Suprapubic skin (tissue), 4 donors: ENCODE results near the gene MLEC. TPM values are rescaled to one million over a fixed set of nuclear protein-coding genes. Genes with fewer than 3 reads are reported as not detected.
"Not testable (repeated sequence)": the region's sequence is repeated elsewhere in the genome, so short reads cannot be mapped to it uniquely, and the experiment has no call there.

Source experiments
- DNase-seq, 2 donors: peaks; one replicate each; pipeline ENCODE4 v3.0.0-alpha.2; 2019; ENCODE audit warnings: low spot score in 2 of 2
- H3K27ac ChIP-seq: fragments of 200-600 bp; sonication (generic); one replicate; pipeline ENCODE4 v1.5.1; 2019
- H3K27me3 ChIP-seq: fragments of 200-600 bp; sonication (generic); one replicate; pipeline ENCODE4 v1.5.1; 2019
- H3K36me3 ChIP-seq: fragments of 200-600 bp; sonication (generic); one replicate; pipeline ENCODE4 v1.5.1; 2019
- H3K4me1 ChIP-seq: fragments of 200-600 bp; sonication (generic); one replicate; pipeline ENCODE4 v1.5.1; 2019
- H3K4me3 ChIP-seq: fragments of 200-600 bp; sonication (generic); one replicate; pipeline ENCODE4 v1.5.1; 2019; ENCODE audit warnings: mild to moderate bottlenecking
- H3K9me3 ChIP-seq: fragments of 200-600 bp; sonication (generic); one replicate; pipeline ENCODE4 v1.5.1; 2019
- EP300 ChIP-seq: sonication (generic); formaldehyde crosslinking; IDR thresholded peaks from one replicate; pipeline ENCODE4 v1.6.1; 2017; ENCODE audit warnings: antibody characterized with exemption
- POLR2A ChIP-seq, 2 donors: fragments of 450-650 bp; IDR thresholded peaks; one replicate each; pipeline ENCODE4 v1.6.1; 2017; ENCODE audit warnings: antibody characterized with exemption in 2 of 2, mild to moderate bottlenecking in 2 of 2, moderate library complexity in 2 of 2
- POLR2AphosphoS5 ChIP-seq, 3 donors: sonication (generic); formaldehyde crosslinking; IDR thresholded peaks; one replicate each; pipeline ENCODE4 v1.6.1; 2017; ENCODE audit warnings: antibody characterized with exemption in 3 of 3
- WGBS: methylation state at CpG from one replicate; pipeline ENCODE4 v1.1.5; 2018; 5-methylcytosine and 5-hydroxymethylcytosine counted together
- total RNA-seq, 4 donors: library from RNA; depleted of rRNA; stranded (reverse); fragments of >200 nt; gene quantifications; one replicate each; pipeline ENCODE4 v1.1.0, GENCODE V29; 2016
- TF ChIP-seq, protein P1 (sequence below), 2 donors: fragments of 200-600 bp in 1 of 2; fragments of 450-650 bp in 1 of 2; sonication (generic) in 1 of 2; IDR thresholded peaks; one replicate each; pipeline ENCODE4 v1.5.1; 2016 to 2019; ENCODE audit warnings: antibody characterized with exemption in 2 of 2, mild to moderate bottlenecking in 1 of 2, moderate library complexity in 1 of 2

MLEC gene
- total RNA-seq, 4 donors from 2014 or later = 34.8 to 72.6 (median 60.4) TPM

DNA sequence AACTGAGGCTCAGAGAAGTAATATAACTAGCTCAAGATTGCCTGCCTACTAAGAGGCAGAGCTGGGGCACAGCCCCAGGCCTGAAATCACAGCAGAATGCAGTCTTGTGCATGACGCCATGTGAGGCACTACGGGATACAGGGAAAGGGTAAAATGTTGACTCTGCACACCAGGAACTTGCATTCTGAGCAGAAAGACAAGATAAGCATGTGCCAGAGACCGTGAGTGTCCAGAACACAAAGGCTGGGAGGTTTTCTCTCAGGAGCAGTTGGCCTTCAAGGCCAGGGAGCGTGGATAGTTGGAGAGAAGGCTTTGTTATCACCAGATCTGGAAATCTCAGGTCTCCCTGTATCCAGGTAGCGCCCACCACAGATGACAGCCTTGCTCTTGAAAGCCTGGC, 23.2 kb upstream of the MLEC start:
- TF ChIP-seq POLR2A (IDR thresholded peaks at IDR 0.05) (no peak), EP300 (no peak), POLR2AphosphoS5 (IDR thresholded peaks at IDR 0.05) (no peak)
- TF ChIP-seq, protein P1, sequence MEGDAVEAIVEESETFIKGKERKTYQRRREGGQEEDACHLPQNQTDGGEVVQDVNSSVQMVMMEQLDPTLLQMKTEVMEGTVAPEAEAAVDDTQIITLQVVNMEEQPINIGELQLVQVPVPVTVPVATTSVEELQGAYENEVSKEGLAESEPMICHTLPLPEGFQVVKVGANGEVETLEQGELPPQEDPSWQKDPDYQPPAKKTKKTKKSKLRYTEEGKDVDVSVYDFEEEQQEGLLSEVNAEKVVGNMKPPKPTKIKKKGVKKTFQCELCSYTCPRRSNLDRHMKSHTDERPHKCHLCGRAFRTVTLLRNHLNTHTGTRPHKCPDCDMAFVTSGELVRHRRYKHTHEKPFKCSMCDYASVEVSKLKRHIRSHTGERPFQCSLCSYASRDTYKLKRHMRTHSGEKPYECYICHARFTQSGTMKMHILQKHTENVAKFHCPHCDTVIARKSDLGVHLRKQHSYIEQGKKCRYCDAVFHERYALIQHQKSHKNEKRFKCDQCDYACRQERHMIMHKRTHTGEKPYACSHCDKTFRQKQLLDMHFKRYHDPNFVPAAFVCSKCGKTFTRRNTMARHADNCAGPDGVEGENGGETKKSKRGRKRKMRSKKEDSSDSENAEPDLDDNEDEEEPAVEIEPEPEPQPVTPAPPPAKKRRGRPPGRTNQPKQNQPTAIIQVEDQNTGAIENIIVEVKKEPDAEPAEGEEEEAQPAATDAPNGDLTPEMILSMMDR (IDR thresholded peaks at IDR 0.05) = no peak
- WGBS = 95% methylated on average over 5 of the region's 5 CpGs
- Histone ChIP-seq H3K9me3 (no peaks in the 10 kb centered on the region), H3K4me1 (no peaks in the 10 kb centered on the region), H3K4me3 (no peak overlapping the region), H3K27me3 (no peaks in the 10 kb centered on the region), H3K36me3 (no peaks in the 10 kb centered on the region), H3K27ac (no peak overlapping the region)
- no peak for DNase-seq

DNA sequence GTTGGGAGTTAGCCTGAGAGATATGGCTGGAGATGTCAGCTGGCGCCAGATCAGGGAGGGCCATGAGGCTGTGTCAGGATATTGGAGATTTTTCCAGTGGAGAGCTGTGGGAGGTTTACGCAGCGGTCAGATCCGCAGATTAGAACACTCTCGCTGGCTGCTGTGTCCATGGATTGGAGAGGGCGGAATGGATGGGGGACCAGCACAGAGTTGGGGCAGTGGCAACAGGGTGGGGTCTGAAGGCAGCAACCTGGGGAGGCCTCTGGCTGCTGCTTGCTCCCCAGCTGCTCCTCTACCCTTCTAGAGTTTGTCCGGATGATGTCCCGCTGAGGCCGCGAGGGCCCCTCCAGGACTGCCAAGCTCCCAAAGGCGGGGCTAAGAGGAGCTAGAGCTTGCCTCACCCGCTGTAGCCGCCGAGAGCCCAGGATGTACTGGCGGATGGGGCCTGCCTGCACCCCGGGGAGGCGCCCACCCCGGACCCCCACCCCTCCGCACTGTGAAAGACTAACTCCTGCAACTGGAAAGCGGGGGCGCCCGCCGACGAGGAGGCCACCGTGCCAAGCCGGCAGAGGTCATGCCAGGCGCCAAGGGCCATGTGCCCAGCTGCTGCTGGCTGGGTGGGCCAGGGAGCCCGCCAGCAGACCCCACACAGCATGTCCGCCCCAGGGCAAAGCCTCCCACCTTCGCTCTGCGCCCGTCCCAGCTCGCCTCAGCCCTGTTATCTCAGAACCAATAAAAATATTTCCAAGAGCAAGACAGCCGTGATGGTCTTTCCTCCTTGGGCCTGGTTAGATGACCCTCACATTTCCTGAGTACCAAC, 20.2 kb upstream of the MLEC start:
- peaks cover 3% of the 10 kb centered on the region for H3K4me1 ChIP-seq
- H3K36me3 ChIP-seq = no peaks in the 10 kb centered on the region
- no peaks in the 10 kb centered on the region for H3K9me3 ChIP-seq
- TF ChIP-seq, protein P1 (IDR thresholded peaks at IDR 0.05) = no peak
- TF ChIP-seq POLR2AphosphoS5 (IDR thresholded peaks at IDR 0.05) = no peak
- no peak for TF ChIP-seq POLR2A (IDR thresholded peaks at IDR 0.05)
- TF ChIP-seq EP300 = no peak
- H3K27ac ChIP-seq = no peak overlapping the region
- H3K27me3 ChIP-seq = no peaks in the 10 kb centered on the region
- WGBS = 93% methylated on average over 25 of the region's 34 CpGs
- no peak overlapping the region for H3K4me3 ChIP-seq
- DNase-seq = no peak

DNA sequence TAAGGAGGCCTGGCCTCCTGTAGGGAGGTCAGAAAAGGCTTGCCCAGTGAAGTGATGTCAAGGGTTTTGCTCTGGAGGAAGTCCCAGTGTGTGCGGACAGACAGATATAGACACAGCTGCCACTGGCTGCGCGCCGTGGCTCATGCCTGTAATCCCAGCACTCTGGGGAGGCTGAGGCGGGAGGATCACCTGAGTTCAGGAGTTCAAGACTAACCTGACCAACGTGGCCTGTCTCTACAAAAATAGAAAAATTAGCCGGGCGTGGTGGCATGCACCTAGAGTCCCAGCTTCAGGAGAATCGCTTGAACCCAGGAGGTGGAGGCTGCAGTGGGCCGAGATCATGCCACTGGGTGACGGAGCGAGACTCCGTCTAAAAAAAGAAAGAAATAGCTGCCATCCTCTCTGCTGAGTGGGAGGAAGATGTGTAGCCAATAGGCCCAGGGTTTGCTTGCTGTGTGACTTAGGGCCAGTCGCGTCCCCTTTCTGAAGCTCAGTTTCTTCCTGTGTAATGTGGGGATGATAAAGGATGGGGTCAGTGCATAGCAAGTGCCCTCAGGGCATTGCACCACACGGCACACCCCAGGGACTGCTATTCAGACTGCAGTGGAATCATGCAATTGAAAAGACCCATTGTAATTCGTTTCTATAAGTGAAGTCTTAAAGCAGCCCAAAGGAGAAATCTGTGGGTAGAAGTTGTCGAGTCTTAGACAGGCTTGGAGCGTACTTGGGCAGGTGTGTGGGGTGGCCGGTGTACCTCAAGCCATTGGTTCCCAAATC, 18.7 kb upstream of the MLEC start:
- Histone ChIP-seq H3K4me3 (no peak overlapping the region), H3K27ac (no peak overlapping the region), H3K27me3 (no peaks in the 10 kb centered on the region), H3K9me3 (no peaks in the 10 kb centered on the region), H3K4me1 (peaks cover 3% of the 10 kb centered on the region), H3K36me3 (no peaks in the 10 kb centered on the region)
- 81% methylated on average over 20 of the region's 20 CpGs for WGBS
- no peak for DNase-seq
- TF ChIP-seq, protein P1 (IDR thresholded peaks at IDR 0.05) = no peak
- no peak for TF ChIP-seq EP300
- TF ChIP-seq POLR2A (IDR thresholded peaks at IDR 0.05) = no peak
- no peak for TF ChIP-seq POLR2AphosphoS5 (IDR thresholded peaks at IDR 0.05)

DNA sequence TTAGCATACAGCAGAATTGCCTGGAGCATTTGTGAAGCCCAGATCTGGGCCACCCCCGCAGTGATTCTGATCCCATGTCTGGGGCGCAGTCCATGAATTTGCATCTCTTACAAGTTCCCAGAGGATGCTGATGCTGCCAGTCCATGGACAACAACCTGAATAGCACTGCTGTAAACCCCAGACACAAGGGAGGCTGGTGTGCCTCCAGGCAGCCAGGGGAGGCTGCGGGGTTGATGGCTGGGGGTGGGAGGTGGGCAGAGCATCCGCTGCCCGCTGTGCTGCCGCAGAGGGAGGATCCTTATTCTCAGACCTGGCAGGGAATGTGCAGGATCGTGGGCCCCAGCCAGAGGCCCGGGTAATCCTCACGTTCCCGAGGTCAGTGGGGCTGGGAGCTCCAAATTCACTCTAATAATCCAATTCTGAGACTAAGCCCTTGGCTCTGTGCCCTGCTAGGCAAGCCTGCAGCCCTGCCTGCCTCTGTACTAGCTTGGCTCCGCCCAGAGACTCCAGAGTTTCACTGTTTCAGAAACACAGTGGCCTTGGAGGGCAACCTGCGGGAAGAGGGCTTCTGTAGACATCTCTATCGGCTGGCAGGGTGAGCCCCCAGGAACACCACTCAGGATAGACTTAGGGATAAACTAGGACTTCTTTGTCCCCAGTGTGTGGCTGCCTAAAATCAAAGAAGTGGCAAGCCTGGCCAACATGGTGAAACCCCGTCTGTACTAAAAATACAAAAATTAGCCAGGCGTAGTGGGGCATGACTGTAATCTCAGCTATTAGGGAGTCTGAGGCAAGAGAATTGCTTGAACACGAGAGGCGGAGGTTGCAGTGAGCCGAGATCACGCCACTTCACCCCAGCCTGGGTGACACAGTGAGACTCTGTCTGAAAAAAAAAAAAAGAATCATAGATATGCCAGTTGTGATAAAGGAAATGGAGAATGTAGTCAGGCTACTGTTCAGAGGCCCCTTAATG, 17.8 kb upstream of the MLEC start:
- Histone ChIP-seq H3K27me3 (no peaks in the 10 kb centered on the region), H3K4me1 (peaks cover 3% of the 10 kb centered on the region), H3K36me3 (no peaks in the 10 kb centered on the region), H3K27ac (no peak overlapping the region), H3K4me3 (no peak overlapping the region), H3K9me3 (no peaks in the 10 kb centered on the region)
- TF ChIP-seq POLR2A (IDR thresholded peaks at IDR 0.05) (no peak), POLR2AphosphoS5 (IDR thresholded peaks at IDR 0.05) (no peak), EP300 (no peak)
- TF ChIP-seq, protein P1 (IDR thresholded peaks at IDR 0.05) = no peak
- 35% methylated on average over 18 of the region's 19 CpGs for WGBS
- no peak for DNase-seq

DNA sequence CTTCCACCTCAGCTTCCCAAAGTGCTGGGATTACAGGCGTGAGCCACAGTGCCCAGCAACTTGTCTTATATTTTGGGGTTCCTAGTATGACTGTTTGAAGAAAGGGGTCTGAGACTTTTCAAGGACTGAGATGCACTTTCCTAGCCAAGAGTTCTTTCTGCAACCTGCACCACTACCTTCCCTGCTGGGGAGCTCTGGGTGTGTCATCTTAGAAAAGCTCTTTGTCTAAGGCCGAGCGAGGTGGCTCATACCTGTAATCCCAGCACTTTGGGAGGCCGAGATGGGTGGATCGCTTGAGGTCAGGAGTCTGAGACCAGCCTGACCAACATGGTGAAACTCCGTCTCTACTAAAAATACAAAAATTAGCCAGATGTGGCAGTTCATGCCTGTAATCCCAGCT, 16.7 kb upstream of the MLEC start:
- not testable (repeated sequence) for H3K36me3 ChIP-seq, H3K9me3 ChIP-seq, H3K4me1 ChIP-seq, H3K27me3 ChIP-seq, H3K27ac ChIP-seq, H3K4me3 ChIP-seq, DNase-seq
- 94% methylated on average over 6 of the region's 6 CpGs for WGBS
